ENCODE results near the gene MYMK.

The MYMK gene

DNA sequence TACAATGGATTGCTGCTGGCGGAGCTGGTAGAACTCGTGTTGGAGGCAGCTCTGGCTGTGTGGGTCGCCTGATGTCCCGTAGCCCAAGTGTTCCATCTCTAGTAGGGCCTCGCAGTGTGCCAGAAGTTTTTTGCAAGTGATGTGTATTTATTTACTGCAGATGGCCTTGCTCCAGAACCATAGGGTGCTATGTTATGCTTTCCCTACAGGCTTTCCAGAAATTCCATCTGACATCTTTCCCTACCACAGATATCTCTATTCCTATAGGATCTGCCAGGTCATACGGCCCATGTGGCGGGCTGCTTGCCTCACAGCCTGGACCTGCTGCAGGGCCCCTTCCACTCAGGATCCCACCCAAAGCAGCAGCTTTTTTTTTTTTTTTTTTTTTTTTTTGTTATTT lies 26.7 kb upstream of the MYMK start:
- Histone ChIP-seq H3K4me1 (ENCODE audit: insufficient read depth, low read length) (no peaks in the 10 kb centered on the region), H3K4me3 (ENCODE audit: low read depth in 1 of 2, low read length in 2 of 2) (no peak overlapping the region), H3K36me3 (ENCODE audit: insufficient read depth, low read length) (no peaks in the 10 kb centered on the region), H3K79me2 (ENCODE audit: insufficient read depth, low read length) (no peaks in the 10 kb centered on the region), H2AFZ (ENCODE audit: low read depth, low read length) (no peak overlapping the region), H4K20me1 (ENCODE audit: insufficient read depth, low read length) (no peaks in the 10 kb centered on the region), H3K27ac (ENCODE audit: low read length) (no peak overlapping the region), H3K4me2 (ENCODE audit: insufficient read depth, low read length) (no peak overlapping the region), H3K27me3 (ENCODE audit: insufficient read depth, low read length, poor library complexity) (no peaks in the 10 kb centered on the region), H3K9me3 (ENCODE audit: insufficient read depth, low read length, severe bottlenecking) (no peaks in the 10 kb centered on the region), H3K9ac (ENCODE audit: low read depth, low read length) (no peak overlapping the region)
- ATAC-seq (ENCODE audit: insufficient read depth, low read depth) = no peak
- DNase-seq = no peak
- no peak for TF ChIP-seq EZH2 (IDR thresholded peaks at IDR 0.05; ENCODE audit: borderline replicate concordance, low read depth, low read length, severe bottlenecking)
- TF ChIP-seq, protein P1, sequence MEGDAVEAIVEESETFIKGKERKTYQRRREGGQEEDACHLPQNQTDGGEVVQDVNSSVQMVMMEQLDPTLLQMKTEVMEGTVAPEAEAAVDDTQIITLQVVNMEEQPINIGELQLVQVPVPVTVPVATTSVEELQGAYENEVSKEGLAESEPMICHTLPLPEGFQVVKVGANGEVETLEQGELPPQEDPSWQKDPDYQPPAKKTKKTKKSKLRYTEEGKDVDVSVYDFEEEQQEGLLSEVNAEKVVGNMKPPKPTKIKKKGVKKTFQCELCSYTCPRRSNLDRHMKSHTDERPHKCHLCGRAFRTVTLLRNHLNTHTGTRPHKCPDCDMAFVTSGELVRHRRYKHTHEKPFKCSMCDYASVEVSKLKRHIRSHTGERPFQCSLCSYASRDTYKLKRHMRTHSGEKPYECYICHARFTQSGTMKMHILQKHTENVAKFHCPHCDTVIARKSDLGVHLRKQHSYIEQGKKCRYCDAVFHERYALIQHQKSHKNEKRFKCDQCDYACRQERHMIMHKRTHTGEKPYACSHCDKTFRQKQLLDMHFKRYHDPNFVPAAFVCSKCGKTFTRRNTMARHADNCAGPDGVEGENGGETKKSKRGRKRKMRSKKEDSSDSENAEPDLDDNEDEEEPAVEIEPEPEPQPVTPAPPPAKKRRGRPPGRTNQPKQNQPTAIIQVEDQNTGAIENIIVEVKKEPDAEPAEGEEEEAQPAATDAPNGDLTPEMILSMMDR (IDR thresholded peaks at IDR 0.05; ENCODE audit: borderline replicate concordance, extremely low read depth, low read length, poor library complexity, severe bottlenecking) = no peak

DNA sequence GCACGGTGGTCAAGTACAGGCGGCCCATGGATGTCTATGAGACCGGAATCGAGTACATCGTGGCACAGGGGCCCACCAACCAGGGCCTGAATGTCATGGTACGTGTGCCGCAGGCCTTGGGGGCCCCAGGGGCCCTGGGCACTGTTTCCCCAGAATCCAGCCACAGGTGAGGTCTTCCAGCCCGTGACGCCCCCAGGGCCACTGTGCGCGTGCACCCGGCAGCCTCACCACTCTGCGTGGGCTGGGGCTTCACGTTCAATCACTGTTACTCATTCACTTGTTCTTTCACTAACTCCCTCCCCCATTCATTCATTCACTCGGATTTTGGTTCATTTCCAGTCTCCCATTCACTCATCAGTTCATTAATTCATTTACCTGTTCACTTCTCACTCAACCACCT lies 22.4 kb upstream of the MYMK start:
- Histone ChIP-seq H3K9ac (ENCODE audit: low read depth, low read length) (no peak overlapping the region), H3K27me3 (ENCODE audit: insufficient read depth, low read length, poor library complexity) (no peaks in the 10 kb centered on the region), H3K4me2 (ENCODE audit: insufficient read depth, low read length) (no peak overlapping the region), H3K36me3 (ENCODE audit: insufficient read depth, low read length) (no peaks in the 10 kb centered on the region), H4K20me1 (ENCODE audit: insufficient read depth, low read length) (no peaks in the 10 kb centered on the region), H3K9me3 (ENCODE audit: insufficient read depth, low read length, severe bottlenecking) (no peaks in the 10 kb centered on the region), H3K4me1 (ENCODE audit: insufficient read depth, low read length) (no peaks in the 10 kb centered on the region), H2AFZ (ENCODE audit: low read depth, low read length) (no peak overlapping the region), H3K4me3 (ENCODE audit: low read depth in 1 of 2, low read length in 2 of 2) (no peak overlapping the region), H3K27ac (ENCODE audit: low read length) (no peak overlapping the region), H3K79me2 (ENCODE audit: insufficient read depth, low read length) (no peaks in the 10 kb centered on the region)
- TF ChIP-seq, protein P1 (IDR thresholded peaks at IDR 0.05; ENCODE audit: borderline replicate concordance, extremely low read depth, low read length, poor library complexity, severe bottlenecking) = no peak
- TF ChIP-seq EZH2 (IDR thresholded peaks at IDR 0.05; ENCODE audit: borderline replicate concordance, low read depth, low read length, severe bottlenecking) = no peak
- DNase-seq (no peak), ATAC-seq (ENCODE audit: insufficient read depth, low read depth) (no peak)

DNA sequence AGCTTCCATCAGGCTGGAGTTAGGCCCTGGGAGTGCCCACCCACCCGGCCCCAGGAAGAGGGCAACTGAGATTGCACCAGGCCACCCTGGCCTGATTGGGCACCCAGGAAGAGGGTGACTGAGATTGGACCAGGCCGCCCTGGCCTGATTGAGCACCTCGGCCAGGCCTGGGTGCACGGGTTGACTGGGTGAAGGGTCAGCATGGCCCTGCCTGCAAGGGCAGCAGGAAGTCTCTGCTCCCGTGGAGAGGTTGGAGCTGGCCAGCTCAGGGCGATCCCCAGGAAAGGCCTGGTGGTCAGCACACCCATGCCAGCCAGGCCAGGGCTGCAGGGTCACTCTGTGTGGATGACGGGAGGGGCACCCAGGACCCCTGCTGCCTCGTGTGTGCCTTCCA lies 21.5 kb upstream of the MYMK start:
- no peak for DNase-seq
- Histone ChIP-seq H3K4me2 (ENCODE audit: insufficient read depth, low read length) (no peak overlapping the region), H2AFZ (ENCODE audit: low read depth, low read length) (no peak overlapping the region), H3K9me3 (ENCODE audit: insufficient read depth, low read length, severe bottlenecking) (no peaks in the 10 kb centered on the region), H3K36me3 (ENCODE audit: insufficient read depth, low read length) (no peaks in the 10 kb centered on the region), H3K4me3 (ENCODE audit: low read depth in 1 of 2, low read length in 2 of 2) (no peak overlapping the region), H3K79me2 (ENCODE audit: insufficient read depth, low read length) (no peaks in the 10 kb centered on the region), H3K27ac (ENCODE audit: low read length) (no peak overlapping the region), H3K27me3 (ENCODE audit: insufficient read depth, low read length, poor library complexity) (no peaks in the 10 kb centered on the region), H3K4me1 (ENCODE audit: insufficient read depth, low read length) (no peaks in the 10 kb centered on the region), H3K9ac (ENCODE audit: low read depth, low read length) (no peak overlapping the region), H4K20me1 (ENCODE audit: insufficient read depth, low read length) (no peaks in the 10 kb centered on the region)
- TF ChIP-seq EZH2 (IDR thresholded peaks at IDR 0.05; ENCODE audit: borderline replicate concordance, low read depth, low read length, severe bottlenecking) = no peak
- TF ChIP-seq, protein P1 (IDR thresholded peaks at IDR 0.05; ENCODE audit: borderline replicate concordance, extremely low read depth, low read length, poor library complexity, severe bottlenecking) = no peak
- no peak for ATAC-seq (ENCODE audit: insufficient read depth, low read depth)

All from DND-41 (cell line).